Type B pancreatic cell (in vitro differentiated cells): ENCODE results near the gene TMEM266. TPM values are rescaled to one million over a fixed set of nuclear protein-coding genes. Genes with fewer than 3 reads are reported as not detected.

Experiments
- DNase-seq: peaks from one replicate; pipeline ENCODE4 v3.0.0; 2021; ENCODE audit warnings: mixed read lengths; ENCODE audit not compliant: unreplicated experiment; ENCODE audit errors: extremely low spot score
- H3K27ac Mint-ChIP-seq: 2 replicates; pipeline ENCODE4 v1.8.0; 2021; ENCODE audit warnings: mild to moderate bottlenecking, mixed read lengths
- H3K27me3 Mint-ChIP-seq: 2 replicates; pipeline ENCODE4 v1.8.0; 2021; ENCODE audit warnings: mixed read lengths
- H3K36me3 Mint-ChIP-seq: 2 replicates; pipeline ENCODE4 v1.8.0; 2021; ENCODE audit warnings: mixed read lengths
- H3K4me1 Mint-ChIP-seq: one replicate; pipeline ENCODE4 v1.8.0; 2021; ENCODE audit warnings: mixed read lengths; ENCODE audit not compliant: unreplicated experiment
- H3K4me3 Mint-ChIP-seq: 2 replicates; pipeline ENCODE4 v1.8.0; 2021; ENCODE audit warnings: mild to moderate bottlenecking, mixed read lengths
- H3K9me3 Mint-ChIP-seq: 2 replicates; pipeline ENCODE4 v1.8.0; 2021; ENCODE audit warnings: mixed read lengths
- CTCF ChIP-seq: fragments of 200-600 bp; sonication (generic); conservative IDR thresholded peaks from 2 replicates; pipeline ENCODE4 v1.5.0; 2021; ENCODE audit warnings: antibody characterized with exemption, mild to moderate bottlenecking
- total RNA-seq: library from RNA; stranded (reverse); gene quantifications from 2 replicates; pipeline ENCODE4 v1.2.1, GENCODE V29; 2021; ENCODE audit warnings: low replicate concordance

Gene TMEM266
- total RNA-seq, 1 donor from 2014 or later = 2.3 TPM

DNA sequence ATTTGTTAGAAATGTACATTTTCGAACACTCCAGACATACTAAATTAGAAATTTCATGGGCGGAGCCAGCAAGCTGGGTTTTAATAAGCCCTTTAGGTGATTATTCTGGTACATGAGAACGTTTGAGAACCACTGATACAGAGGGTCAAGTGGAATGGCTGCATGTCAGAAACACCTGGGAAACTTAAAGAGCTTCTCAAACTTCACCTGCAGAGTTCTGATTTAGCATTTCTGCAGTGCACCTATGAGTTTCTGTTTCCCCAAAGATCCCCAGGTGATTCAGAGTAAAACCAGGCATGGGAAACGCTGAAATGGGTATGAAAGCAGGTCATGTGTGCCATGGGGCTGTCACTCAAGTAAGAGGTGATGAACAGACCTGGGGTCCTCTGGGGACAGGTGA lies 68.1 kb downstream of the TMEM266 start:
- no peak for DNase-seq
- Mint-ChIP-seq H3K27me3 (peaks cover 4% of the 10 kb centered on the region), H3K27ac (no peak overlapping the region), H3K36me3 (no peaks in the 10 kb centered on the region), H3K4me1 (no peaks in the 10 kb centered on the region), H3K4me3 (no peak overlapping the region), H3K9me3 (no peaks in the 10 kb centered on the region)
- TF ChIP-seq CTCF = no peak

GRCh38 chr15:76134537-76134936 lies 74.8 kb downstream of the TMEM266 start:
- Mint-ChIP-seq H3K4me1 (no peaks in the 10 kb centered on the region), H3K9me3 (no peaks in the 10 kb centered on the region), H3K36me3 (no peaks in the 10 kb centered on the region), H3K4me3 (no peak overlapping the region), H3K27me3 (no peaks in the 10 kb centered on the region), H3K27ac (no peak overlapping the region)
- DNase-seq = no peak
- TF ChIP-seq CTCF = no peak

DNA sequence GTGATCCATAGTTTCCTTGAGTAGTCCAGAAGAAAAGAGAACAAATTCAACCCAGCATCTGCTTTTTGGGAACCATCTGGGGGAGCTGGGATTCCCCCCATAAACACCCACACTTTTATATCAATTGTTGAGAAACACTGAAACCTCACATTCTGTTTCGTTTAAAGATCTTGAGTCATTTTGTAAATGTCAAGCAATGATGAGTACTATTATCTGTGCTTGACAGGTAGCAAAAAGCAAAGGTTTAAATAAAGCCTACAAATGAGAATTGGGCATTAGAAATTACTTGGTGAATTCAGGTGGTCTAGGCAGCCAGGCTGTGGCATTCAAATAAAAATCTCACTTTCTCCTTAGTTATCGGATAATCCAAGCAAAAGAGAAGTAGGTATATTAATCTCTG lies 75.7 kb downstream of the TMEM266 start:
- no peak for TF ChIP-seq CTCF
- no peaks in the 10 kb centered on the region for H3K36me3 Mint-ChIP-seq
- H3K27ac Mint-ChIP-seq = no peak overlapping the region
- H3K9me3 Mint-ChIP-seq = no peaks in the 10 kb centered on the region
- DNase-seq = no peak
- no peaks in the 10 kb centered on the region for H3K27me3 Mint-ChIP-seq
- H3K4me1 Mint-ChIP-seq = no peaks in the 10 kb centered on the region
- H3K4me3 Mint-ChIP-seq = no peak overlapping the region

GRCh38 chr15:76138436-76138835 lies 78.7 kb downstream of the TMEM266 start:
- Mint-ChIP-seq H3K4me1 (no peaks in the 10 kb centered on the region), H3K9me3 (no peaks in the 10 kb centered on the region), H3K36me3 (no peaks in the 10 kb centered on the region), H3K27me3 (peaks cover 10% of the 10 kb centered on the region), H3K27ac (no peak overlapping the region), H3K4me3 (no peak overlapping the region)
- TF ChIP-seq CTCF = no peak
- DNase-seq = no peak

- DNase-seq = no peak
- peaks cover 15% of the 10 kb centered on the region for H3K27me3 Mint-ChIP-seq
- no peak overlapping the region for H3K4me3 Mint-ChIP-seq
- no peaks in the 10 kb centered on the region for H3K9me3 Mint-ChIP-seq
- H3K27ac Mint-ChIP-seq = no peak overlapping the region
- H3K4me1 Mint-ChIP-seq = no peaks in the 10 kb centered on the region
- no peaks in the 10 kb centered on the region for H3K36me3 Mint-ChIP-seq
- peak; percentile 91 for TF ChIP-seq CTCF
Observed at GRCh38 chr15:76139368-76140073, 79.7 kb downstream of the TMEM266 start.
